Mesendoderm (in vitro differentiated cells): ENCODE results near the gene HSD11B1.

Experiments
- DNase-seq: peaks from one replicate; pipeline ENCODE4 v3.0.0; 2013
- H2AK5ac ChIP-seq: 2 replicates; pipeline ENCODE4 v1.6.1; 2013; ENCODE audit warnings: low read length, inconsistent platforms
- H2BK120ac ChIP-seq: 2 replicates; pipeline ENCODE4 v1.6.1; 2013; ENCODE audit warnings: low read depth, mild to moderate bottlenecking, low read length, moderate library complexity, mixed read lengths
- H2BK15ac ChIP-seq: replicated peaks from 2 replicates; pipeline ENCODE4 v1.6.1; 2013; ENCODE audit warnings: low read depth, mild to moderate bottlenecking, moderate library complexity
- H2BK5ac ChIP-seq: 2 replicates; pipeline ENCODE4 v1.6.1; 2013; ENCODE audit warnings: low read length, inconsistent platforms
- H3K18ac ChIP-seq: 2 replicates; pipeline ENCODE4 v1.6.1; 2013; ENCODE audit warnings: mild to moderate bottlenecking, low read length, mixed read lengths
- H3K23ac ChIP-seq: one replicate; pipeline ENCODE4 v1.6.1; 2013; ENCODE audit warnings: low read length
- H3K27ac ChIP-seq: 2 replicates; pipeline ENCODE4 v1.5.1; 2013; ENCODE audit warnings: low read depth, mild to moderate bottlenecking, inconsistent platforms, low read length, moderate library complexity
- H3K27me3 ChIP-seq: 2 replicates; pipeline ENCODE4 v1.6.1; 2013; ENCODE audit warnings: low read length, control low read depth, mild to moderate bottlenecking, inconsistent platforms; ENCODE audit not compliant: insufficient read depth, poor library complexity
- H3K36me3 ChIP-seq: 2 replicates; pipeline ENCODE4 v1.6.1; 2013; ENCODE audit warnings: low read length, inconsistent platforms; ENCODE audit not compliant: control insufficient read depth, insufficient read depth
- H3K4ac ChIP-seq: one replicate; pipeline ENCODE4 v1.6.1; 2013; ENCODE audit warnings: low read depth, mild to moderate bottlenecking, low read length, moderate library complexity
- H3K4me1 ChIP-seq: 2 replicates; pipeline ENCODE4 v1.6.1; 2013; ENCODE audit warnings: low read depth, low read length, inconsistent platforms; ENCODE audit not compliant: control insufficient read depth
- H3K4me2 ChIP-seq: 2 replicates; pipeline ENCODE4 v1.6.1; 2013; ENCODE audit warnings: low read length
- H3K4me3 ChIP-seq: 2 replicates; pipeline ENCODE4 v1.5.1; 2013; ENCODE audit warnings: mild to moderate bottlenecking, low read length
- H3K56ac ChIP-seq: one replicate; pipeline ENCODE4 v1.6.1; 2013; ENCODE audit warnings: low read length
- H3K79me1 ChIP-seq: 2 replicates; pipeline ENCODE4 v1.6.1; 2013; ENCODE audit warnings: low read length, inconsistent platforms
- H3K79me2 ChIP-seq: 2 replicates; pipeline ENCODE4 v1.6.1; 2013; ENCODE audit warnings: mild to moderate bottlenecking, low read length; ENCODE audit not compliant: control insufficient read depth, insufficient read depth
- H3K9ac ChIP-seq: 2 replicates; pipeline ENCODE4 v1.6.1; 2013; ENCODE audit warnings: low read length, inconsistent platforms
- H4K5ac ChIP-seq: one replicate; pipeline ENCODE4 v1.6.1; 2013; ENCODE audit warnings: low read length
- H4K8ac ChIP-seq: one replicate; pipeline ENCODE4 v1.6.1; 2013; ENCODE audit warnings: low read depth, mild to moderate bottlenecking, control low read depth, low read length, moderate library complexity
- WGBS: extraction: QIAGEN DNeasy Blood & Tissue Kit; methylation state at CpG from one replicate; pipeline ENCODE4 v1.1.7; 2013; ENCODE audit warnings: low lambda C conversion rate, missing lambda C conversion rate; ENCODE audit not compliant: insufficient coverage; ENCODE audit errors: extremely low coverage; 5-methylcytosine and 5-hydroxymethylcytosine counted together

HSD11B1 gene

DNA sequence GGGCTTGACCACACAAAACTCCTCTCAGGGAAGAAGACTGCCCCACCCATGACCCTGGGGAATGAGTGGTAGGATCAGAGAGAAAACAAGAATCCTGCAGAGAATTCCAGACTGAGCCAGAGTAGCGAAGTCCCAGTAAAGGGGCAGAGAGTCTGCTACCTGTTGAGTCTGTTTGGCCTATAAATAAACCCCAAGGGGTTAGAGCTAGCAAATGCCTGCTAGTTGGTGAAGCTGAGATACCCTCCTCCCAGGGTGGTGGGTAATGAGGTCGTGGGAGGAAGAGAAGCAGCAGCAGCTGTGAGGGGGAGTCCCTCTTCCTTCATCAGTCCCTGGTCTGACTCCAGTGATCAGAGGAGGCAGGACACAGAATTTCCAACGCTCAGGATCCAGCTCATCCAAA, 53.8 kb downstream of the HSD11B1 start:
- Histone ChIP-seq H4K8ac (no peak overlapping the region), H3K79me1 (no peaks in the 10 kb centered on the region), H3K4ac (no peak overlapping the region), H3K4me3 (no peak overlapping the region), H3K79me2 (no peaks in the 10 kb centered on the region), H3K23ac (no peak overlapping the region), H4K5ac (no peak overlapping the region), H3K4me2 (no peak overlapping the region), H3K56ac (no peak overlapping the region), H2AK5ac (no peak overlapping the region), H2BK5ac (no peak overlapping the region), H3K27me3 (no peaks in the 10 kb centered on the region), H3K27ac (no peak overlapping the region), H3K18ac (no peak overlapping the region), H3K36me3 (no peaks in the 10 kb centered on the region), H2BK15ac (no peak overlapping the region), H2BK120ac (no peak overlapping the region), H3K9ac (no peak overlapping the region), H3K4me1 (no peaks in the 10 kb centered on the region)
- no CpG with 5 or more reads among the region's 3 CpGs for WGBS
- DNase-seq: no peak

GRCh38 chr1:209759829-209760359, 55.2 kb downstream of the HSD11B1 start:
- no peaks in the 10 kb centered on the region for H3K27me3 ChIP-seq
- H3K56ac ChIP-seq: no peak overlapping the region
- no peak overlapping the region for H3K18ac ChIP-seq
- no peaks in the 10 kb centered on the region for H3K79me1 ChIP-seq
- H2BK15ac ChIP-seq: no peak overlapping the region
- H3K27ac ChIP-seq: no peak overlapping the region
- no peak for DNase-seq
- no peak overlapping the region for H3K9ac ChIP-seq
- no CpG with 5 or more reads among the region's 12 CpGs for WGBS
- H3K79me2 ChIP-seq: no peaks in the 10 kb centered on the region
- H2BK5ac ChIP-seq: no peak overlapping the region
- H2BK120ac ChIP-seq: no peak overlapping the region
- no peak overlapping the region for H3K4me3 ChIP-seq
- H4K5ac ChIP-seq: no peak overlapping the region
- H4K8ac ChIP-seq: no peak overlapping the region
- H2AK5ac ChIP-seq: no peak overlapping the region
- no peak overlapping the region for H3K4ac ChIP-seq
- H3K36me3 ChIP-seq: no peaks in the 10 kb centered on the region
- no peak overlapping the region for H3K23ac ChIP-seq
- no peak overlapping the region for H3K4me2 ChIP-seq
- no peaks in the 10 kb centered on the region for H3K4me1 ChIP-seq

DNA sequence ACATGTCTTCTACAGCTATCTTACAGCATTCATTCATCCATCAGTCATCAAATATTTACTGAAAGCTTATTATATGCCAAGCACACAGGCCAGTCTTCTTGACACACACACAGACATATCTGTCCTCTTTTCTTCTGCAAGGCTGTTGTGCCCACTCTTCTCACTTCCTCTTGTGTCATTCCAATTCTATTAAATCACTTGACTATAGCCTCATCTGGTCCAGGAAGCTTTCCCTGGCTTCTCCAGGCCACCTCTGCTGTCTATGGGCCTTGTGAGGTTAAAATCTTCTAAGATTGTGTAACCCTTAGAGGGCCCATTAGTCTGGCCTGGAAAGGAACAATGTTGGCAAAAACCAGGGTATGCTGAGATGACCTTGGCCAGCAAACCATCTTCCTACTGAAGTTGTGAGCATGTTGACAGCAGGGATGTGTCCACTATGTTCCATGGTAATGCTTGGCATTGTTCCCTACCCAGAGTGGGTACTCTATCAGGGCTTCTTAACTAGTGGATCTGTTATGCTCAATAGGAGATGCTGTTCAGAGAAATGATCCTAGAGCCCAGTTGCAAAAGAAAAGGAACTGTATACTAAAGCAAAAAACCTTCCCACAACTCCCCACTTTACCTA, 56.5 kb downstream of the HSD11B1 start:
- Histone ChIP-seq H3K9ac (no peak overlapping the region), H3K79me1 (no peaks in the 10 kb centered on the region), H3K18ac (no peak overlapping the region), H4K8ac (no peak overlapping the region), H4K5ac (no peak overlapping the region), H3K4me1 (no peaks in the 10 kb centered on the region), H3K4ac (no peak overlapping the region), H3K4me2 (no peak overlapping the region), H3K4me3 (no peak overlapping the region), H3K36me3 (no peaks in the 10 kb centered on the region), H3K79me2 (no peaks in the 10 kb centered on the region), H3K27ac (no peak overlapping the region), H2AK5ac (no peak overlapping the region), H2BK120ac (no peak overlapping the region), H2BK5ac (no peak overlapping the region), H2BK15ac (no peak overlapping the region), H3K27me3 (no peaks in the 10 kb centered on the region), H3K23ac (no peak overlapping the region), H3K56ac (no peak overlapping the region)
- no peak for DNase-seq

GRCh38 chr1:209766051-209766450, 61.4 kb downstream of the HSD11B1 start:
- Histone ChIP-seq H3K79me2 (no peaks in the 10 kb centered on the region), H2BK120ac (no peak overlapping the region), H3K56ac (no peak overlapping the region), H3K4me3 (no peak overlapping the region), H2BK5ac (no peak overlapping the region), H3K4ac (no peak overlapping the region), H3K9ac (no peak overlapping the region), H3K18ac (no peak overlapping the region), H3K79me1 (no peaks in the 10 kb centered on the region), H4K5ac (no peak overlapping the region), H3K4me1 (peaks cover 5% of the 10 kb centered on the region), H3K23ac (no peak overlapping the region), H3K36me3 (no peaks in the 10 kb centered on the region), H3K4me2 (no peak overlapping the region), H3K27me3 (no peaks in the 10 kb centered on the region), H2BK15ac (no peak overlapping the region), H3K27ac (no peak overlapping the region), H2AK5ac (no peak overlapping the region), H4K8ac (no peak overlapping the region)
- WGBS: no CpG with 5 or more reads among the region's 2 CpGs
- no peak for DNase-seq

DNA sequence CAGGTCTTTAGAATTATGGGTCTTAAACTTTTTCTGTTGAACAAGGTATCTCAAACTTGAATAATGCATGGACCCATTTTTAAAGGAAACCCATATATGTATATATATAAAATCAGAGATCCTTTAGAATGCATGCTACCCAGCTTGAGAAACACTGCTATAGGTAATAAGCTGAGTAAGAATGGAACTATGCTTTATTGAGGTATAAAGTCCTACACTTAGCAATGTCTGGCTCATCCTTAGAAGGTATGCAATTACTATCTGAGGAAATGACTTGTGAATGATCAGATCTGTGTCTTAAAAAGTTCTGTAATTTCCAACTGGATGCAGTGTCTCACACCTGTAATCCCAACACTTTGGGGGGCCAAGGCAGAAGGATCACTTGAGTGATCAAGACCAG, 62.5 kb downstream of the HSD11B1 start:
- no peaks in the 10 kb centered on the region for H3K27me3 ChIP-seq
- H3K23ac ChIP-seq: no peak overlapping the region
- no peak overlapping the region for H4K5ac ChIP-seq
- H3K18ac ChIP-seq: no peak overlapping the region
- peaks cover 5% of the 10 kb centered on the region for H3K4me1 ChIP-seq
- H2BK5ac ChIP-seq: no peak overlapping the region
- no peaks in the 10 kb centered on the region for H3K36me3 ChIP-seq
- H3K4me2 ChIP-seq: no peak overlapping the region
- H2BK15ac ChIP-seq: no peak overlapping the region
- no peaks in the 10 kb centered on the region for H3K79me1 ChIP-seq
- H3K27ac ChIP-seq: no peak overlapping the region
- H2BK120ac ChIP-seq: no peak overlapping the region
- H3K56ac ChIP-seq: no peak overlapping the region
- H4K8ac ChIP-seq: no peak overlapping the region
- no peak overlapping the region for H2AK5ac ChIP-seq
- H3K4ac ChIP-seq: no peak overlapping the region
- no peaks in the 10 kb centered on the region for H3K79me2 ChIP-seq
- DNase-seq: no peak
- no peak overlapping the region for H3K4me3 ChIP-seq
- H3K9ac ChIP-seq: no peak overlapping the region

DNA sequence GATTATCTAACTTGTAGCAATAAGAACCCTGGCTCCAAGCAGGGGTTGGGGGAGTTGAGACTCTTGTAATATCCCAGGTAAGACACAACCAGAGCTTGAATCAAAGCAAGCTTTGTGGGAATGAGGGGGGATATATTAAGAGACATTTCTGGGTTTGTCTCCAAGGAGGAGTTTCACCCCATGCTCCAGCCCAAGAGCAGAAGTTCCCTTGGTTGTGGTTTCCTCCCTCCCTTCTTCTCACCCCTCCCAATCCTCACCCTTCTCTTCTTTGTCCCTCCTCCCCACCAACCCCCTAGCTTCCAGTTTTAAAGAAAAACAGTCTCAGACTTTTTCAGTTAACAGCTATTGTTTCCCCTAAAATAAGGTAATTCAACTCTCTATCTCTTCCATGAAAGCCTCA, 63.1 kb downstream of the HSD11B1 start:
- no peak for DNase-seq
- H3K4me1 ChIP-seq: peaks cover 5% of the 10 kb centered on the region
- H3K9ac ChIP-seq: no peak overlapping the region

More for the DNA sequence above, 63.1 kb downstream of the HSD11B1 start:
- no peak overlapping the region for H3K56ac ChIP-seq
- H3K4me3 ChIP-seq: no peak overlapping the region
- no peak overlapping the region for H3K27ac ChIP-seq
- H3K27me3 ChIP-seq: no peaks in the 10 kb centered on the region
- H3K23ac ChIP-seq: no peak overlapping the region
- no peak overlapping the region for H2AK5ac ChIP-seq
- H3K36me3 ChIP-seq: no peaks in the 10 kb centered on the region
- H3K4me2 ChIP-seq: no peak overlapping the region
- no peak overlapping the region for H3K4ac ChIP-seq
- no peak overlapping the region for H2BK5ac ChIP-seq
- H2BK15ac ChIP-seq: no peak overlapping the region
- no peak overlapping the region for H4K5ac ChIP-seq
- no peaks in the 10 kb centered on the region for H3K79me1 ChIP-seq
- H4K8ac ChIP-seq: no peak overlapping the region
- H3K18ac ChIP-seq: no peak overlapping the region
- no peaks in the 10 kb centered on the region for H3K79me2 ChIP-seq
- no peak overlapping the region for H2BK120ac ChIP-seq
